HG03066 (cell line): ENCODE results near the gene ZNF273.
"Not testable (repeated sequence)": the region's sequence is repeated elsewhere in the genome, so short reads cannot be mapped to it uniquely, and the experiment has no call there.

Source experiments
- ATAC-seq: cut with Tn5 transposase; IDR thresholded peaks from one replicate; pipeline ENCODE4 v1.9.1; 2021; ENCODE audit warnings: low read depth; ENCODE audit not compliant: unreplicated experiment

ZNF273 gene

GRCh38 chr7:64888901-64889685 is 14.0 kb upstream of the ZNF273 start:
- no peak for ATAC-seq

- no peak for ATAC-seq
Measured at GRCh38 chr7:64889686-64890162, 13.3 kb upstream of the ZNF273 start.

- ATAC-seq = not testable (repeated sequence)
Measured at GRCh38 chr7:64890273-64890672, 12.8 kb upstream of the ZNF273 start.

GRCh38 chr7:64890761-64891362 is 12.2 kb upstream of the ZNF273 start:
- ATAC-seq = no peak

- ATAC-seq = not testable (repeated sequence)
Measured at GRCh38 chr7:64891363-64892081, 11.6 kb upstream of the ZNF273 start.

- no peak for ATAC-seq
Measured at GRCh38 chr7:64892116-64892515, 11.0 kb upstream of the ZNF273 start.

- ATAC-seq = no peak
Measured at GRCh38 chr7:64892666-64893309, 10.3 kb upstream of the ZNF273 start.

- no peak for ATAC-seq
Measured at GRCh38 chr7:64893401-64893800, 9.7 kb upstream of the ZNF273 start.

- ATAC-seq = not testable (repeated sequence)
Measured at GRCh38 chr7:64902461-64902805, 640 bp upstream of the ZNF273 start.

- no peak for ATAC-seq
Measured at GRCh38 chr7:64904008-64904407, 935 bp downstream of the ZNF273 start.

- no peak for ATAC-seq
Measured at GRCh38 chr7:64905133-64905532, 2.1 kb downstream of the ZNF273 start.

GRCh38 chr7:64905547-64905946 is 2.5 kb downstream of the ZNF273 start:
- ATAC-seq = no peak

GRCh38 chr7:64907641-64908326 is 4.7 kb downstream of the ZNF273 start:
- ATAC-seq = no peak

GRCh38 chr7:64908358-64908757 is 5.3 kb downstream of the ZNF273 start:
- no peak for ATAC-seq

GRCh38 chr7:64914557-64914956 is 11.5 kb downstream of the ZNF273 start:
- no peak for ATAC-seq

- ATAC-seq = not testable (repeated sequence)
Measured at GRCh38 chr7:64915301-64915700, 12.2 kb downstream of the ZNF273 start.

- not testable (repeated sequence) for ATAC-seq
Measured at GRCh38 chr7:64928252-64929187, 25.4 kb downstream of the ZNF273 start.

GRCh38 chr7:64934478-64934877 is 31.4 kb downstream of the ZNF273 start:
- ATAC-seq = no peak

- ATAC-seq = no peak
Measured at GRCh38 chr7:64938540-64938939, 35.5 kb downstream of the ZNF273 start.
